HFF-Myc (cell line): ENCODE data around the gene PTPRT.

Source experiments
- DNase-seq: peaks from one replicate; pipeline ENCODE4 v3.0.0-alpha.2; 2011; ENCODE audit warnings: low read depth; ENCODE audit errors: extremely low read depth
- H3K4me3 ChIP-seq: replicated peaks from 2 replicates; pipeline ENCODE4 v1.5.1; 2011; ENCODE audit warnings: low read depth, mild to moderate bottlenecking, control low read depth, low read length
- CTCF ChIP-seq: IDR thresholded peaks from 2 replicates; pipeline ENCODE4 v1.5.1; 2012; ENCODE audit warnings: mild to moderate bottlenecking, low read depth, low read length, control low read depth; ENCODE audit errors: missing control alignments

PTPRT gene

DNA sequence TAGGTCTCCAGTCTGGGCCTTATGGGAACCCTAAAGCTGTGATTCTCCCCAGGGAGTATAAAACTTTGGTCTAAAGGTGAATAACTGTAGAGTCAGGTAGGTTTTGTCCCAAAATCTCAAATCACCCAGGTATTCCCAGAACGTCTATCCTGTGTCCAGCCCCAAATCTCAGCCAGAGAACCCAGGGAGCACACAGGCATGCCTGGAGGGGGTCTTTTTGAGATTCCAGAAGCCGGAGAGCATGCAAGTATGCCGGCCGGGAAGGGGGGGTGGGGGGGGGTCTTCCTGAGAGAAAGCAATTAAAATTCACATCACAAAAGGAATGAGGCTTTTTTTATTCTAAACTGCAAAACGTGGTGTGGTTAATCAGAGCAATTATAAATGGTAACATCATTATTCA lies 210.0 kb downstream of the PTPRT start:
- no peak for DNase-seq
- no peak overlapping the region for H3K4me3 ChIP-seq
- no peak for TF ChIP-seq CTCF

GRCh38 chr20:42978184-42978974 lies 211.3 kb downstream of the PTPRT start:
- DNase-seq = no peak
- H3K4me3 ChIP-seq = no peak overlapping the region
- TF ChIP-seq CTCF = no peak

GRCh38 chr20:42975974-42976373 lies 213.7 kb downstream of the PTPRT start:
- no peak for DNase-seq
- TF ChIP-seq CTCF = no peak
- no peak overlapping the region for H3K4me3 ChIP-seq

GRCh38 chr20:42974347-42974746 lies 215.4 kb downstream of the PTPRT start:
- no peak for TF ChIP-seq CTCF
- H3K4me3 ChIP-seq = no peak overlapping the region
- DNase-seq = no peak

DNA sequence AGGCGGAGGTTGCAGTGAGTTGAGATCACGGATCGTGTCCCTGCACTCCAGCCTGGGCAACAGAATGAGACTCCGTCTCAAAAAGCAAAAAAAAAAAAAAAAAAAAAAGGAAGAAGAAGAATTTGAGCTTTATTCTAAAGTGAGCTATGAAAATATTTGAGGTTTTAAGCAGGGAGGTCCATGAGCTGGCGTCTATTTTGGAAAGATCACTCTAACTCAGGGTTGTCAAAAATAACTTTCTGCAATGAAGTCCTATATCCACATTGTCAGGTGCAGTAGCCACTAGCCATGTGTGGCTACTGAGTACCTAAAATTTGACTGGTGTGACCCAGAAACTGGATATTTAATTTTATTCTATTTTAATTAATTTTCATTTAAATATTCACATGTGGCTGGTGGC lies 217.1 kb downstream of the PTPRT start:
- TF ChIP-seq CTCF = no peak
- no peak overlapping the region for H3K4me3 ChIP-seq
- DNase-seq = no peak

DNA sequence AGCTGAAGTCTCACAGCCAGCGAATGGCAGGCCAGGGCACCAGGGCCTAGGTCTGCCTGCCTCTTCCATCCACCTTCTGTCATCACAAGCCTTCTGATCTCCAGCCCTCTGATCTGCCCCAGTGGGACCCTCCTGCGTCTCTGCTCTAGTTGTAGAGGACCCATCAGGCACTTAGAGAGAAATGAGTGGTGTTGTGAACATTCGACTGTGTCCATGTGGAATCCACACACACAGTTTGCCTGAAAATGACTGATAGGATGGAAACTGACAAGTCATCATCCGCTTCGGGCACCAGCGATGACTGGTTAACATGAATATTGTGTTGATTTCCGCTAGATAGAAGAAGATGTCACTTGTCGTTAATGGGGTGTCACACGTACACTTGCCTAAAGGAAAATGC lies 221.0 kb downstream of the PTPRT start:
- no peak overlapping the region for H3K4me3 ChIP-seq
- DNase-seq = no peak
- no peak for TF ChIP-seq CTCF

DNA sequence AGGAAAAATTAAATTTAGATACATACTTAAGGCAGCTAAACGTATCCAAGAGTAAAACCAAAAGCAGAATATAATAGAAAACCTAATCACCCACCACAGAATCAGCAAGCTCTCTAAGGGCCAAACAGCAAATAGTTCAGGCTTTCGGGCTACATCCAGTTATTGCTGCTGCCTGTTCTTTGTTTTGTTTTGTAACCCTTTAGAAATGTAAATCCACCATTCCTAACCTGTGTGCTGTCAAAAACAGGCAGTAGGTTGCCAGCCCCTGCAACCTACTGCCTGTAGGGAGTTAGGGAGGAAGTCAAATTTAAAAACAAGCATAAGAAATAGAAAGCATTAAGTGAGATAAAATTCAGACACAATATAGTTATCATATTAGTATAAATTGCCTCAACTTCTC lies 225.9 kb downstream of the PTPRT start:
- no peak for DNase-seq
- no peak overlapping the region for H3K4me3 ChIP-seq
- no peak for TF ChIP-seq CTCF
